CD8-positive, alpha-beta memory T cell (primary cell): Measurements from ENCODE around the gene CCDC85A. TPM values are rescaled to one million over a fixed set of nuclear protein-coding genes. Genes with fewer than 3 reads are reported as not detected.
"Not testable (repeated sequence)": the region's sequence is repeated elsewhere in the genome, so short reads cannot be mapped to it uniquely, and the experiment has no call there.

Source experiments
- CTCF ChIA-PET: fragments of 350-600 bp; sonication (Branson Sonifier 250); formaldehyde crosslinking; loops from one replicate; lab custom pipeline; 2021; ENCODE audit warnings: antibody characterized with exemption; lab: Charles Lee
- POLR2A ChIA-PET: fragments of 350-600 bp; sonication (Branson Sonifier 250); formaldehyde crosslinking; loops from one replicate; lab custom pipeline; 2021; ENCODE audit warnings: antibody characterized with exemption; lab: Charles Lee
- DNase-seq, 5 donors: peaks; one replicate each; pipeline versions ENCODE4 v3.0.0 to v3.0.0-alpha.2; 2020 to 2022; ENCODE audit warnings: mixed read lengths in 1 of 5
- H3K27ac ChIP-seq: one replicate; pipeline ENCODE4 v1.7.0; 2013; ENCODE audit warnings: low read depth, mild to moderate bottlenecking, low read length, moderate library complexity
- H3K27me3 ChIP-seq: 2 replicates; pipeline ENCODE4 v1.7.0; 2013; ENCODE audit warnings: low read length, mild to moderate bottlenecking; ENCODE audit not compliant: insufficient read depth, poor library complexity, severe bottlenecking
- H3K36me3 ChIP-seq: 2 replicates; pipeline ENCODE4 v1.7.0; 2013; ENCODE audit warnings: mild to moderate bottlenecking, low read length, moderate library complexity; ENCODE audit not compliant: insufficient read depth
- H3K4me1 ChIP-seq: 2 replicates; pipeline ENCODE4 v1.7.0; 2013; ENCODE audit warnings: mild to moderate bottlenecking, low read length, moderate library complexity; ENCODE audit not compliant: insufficient read depth
- H3K4me3 ChIP-seq: 2 replicates; pipeline ENCODE4 v1.7.0; 2013; ENCODE audit warnings: mild to moderate bottlenecking, low read length
- H3K9me3 ChIP-seq: 2 replicates; pipeline ENCODE4 v1.7.0; 2013; ENCODE audit warnings: mild to moderate bottlenecking, low read length
- H3K27ac Mint-ChIP-seq, 8 donors: one replicate each; pipeline ENCODE4 v1.8.0; 2020 to 2021; ENCODE audit warnings: mixed read lengths in 8 of 8, mild to moderate bottlenecking in 6 of 8, inconsistent platforms in 3 of 8, moderate library complexity in 3 of 8
- H3K27me3 Mint-ChIP-seq, 2 donors: one replicate each; pipeline ENCODE4 v1.8.0; 2020 to 2021; ENCODE audit warnings: mixed read lengths in 2 of 2, mild to moderate bottlenecking in 1 of 2, moderate library complexity in 1 of 2
- H3K36me3 Mint-ChIP-seq, 3 donors: one replicate each; pipeline ENCODE4 v1.8.0; 2020 to 2021; ENCODE audit warnings: mixed read lengths in 3 of 3, inconsistent platforms in 1 of 3, mild to moderate bottlenecking in 1 of 3
- H3K4me1 Mint-ChIP-seq, 3 donors: one replicate each; pipeline ENCODE4 v1.8.0; 2020 to 2021; ENCODE audit warnings: mixed read lengths in 3 of 3, inconsistent platforms in 1 of 3, mild to moderate bottlenecking in 1 of 3
- H3K4me3 Mint-ChIP-seq, 7 donors: one replicate each; pipeline ENCODE4 v1.8.0; 2020 to 2021; ENCODE audit warnings: mixed read lengths in 7 of 7, mild to moderate bottlenecking in 6 of 7, moderate library complexity in 4 of 7, inconsistent platforms in 2 of 7
- H3K9me3 Mint-ChIP-seq, 5 donors: one replicate each; pipeline ENCODE4 v1.8.0; 2020 to 2022; ENCODE audit warnings: mixed read lengths in 5 of 5, mild to moderate bottlenecking in 3 of 5, moderate library complexity in 2 of 5, inconsistent platforms in 1 of 5
- polyA plus RNA-seq: library from polyadenylated mRNA; unstranded; fragments of 300-500 nt; fragmentation: Illumina TruSeq; gene quantifications from one replicate; pipeline ENCODE4 v1.2.3, GENCODE V29; 2021
- total RNA-seq, 2 experiments: library from RNA; stranded (reverse); gene quantifications; one replicate each; pipeline ENCODE4 v1.2.3, GENCODE V29; 2021

CCDC85A gene
- not detected for total RNA-seq
- polyA plus RNA-seq: not detected

- Histone ChIP-seq H3K4me3 (no peak within 1 kb of the TSS), H3K36me3 (no peaks in the 10 kb centered on the region), H3K4me1 (no peaks in the 10 kb centered on the region), H3K27me3 (peaks cover 13% of the 10 kb centered on the region), H3K27ac (no peak within 1 kb of the TSS), H3K9me3 (no peaks in the 10 kb centered on the region)
- no peak within 1 kb of the TSS for H3K27ac Mint-ChIP-seq
- H3K4me3 Mint-ChIP-seq: peak within 1 kb of the TSS in 5 of 7 donors; percentile 36 to 75 (median 49)
- ChIA-PET POLR2A (no interaction called here), CTCF (interaction anchor here (1.0 kb wide), 1 partner anchor 36 kb away, joined by 3 read pairs; no protein-coding TSS in a partner anchor)
- H3K27me3 Mint-ChIP-seq: peaks cover 44 to 72% of the 10 kb centered on the region in 2 donors
- peak in 2 of 5 donors; percentile 13 to 15 for DNase-seq
- H3K36me3 Mint-ChIP-seq: peaks cover 0 to 2% (median 0%) of the 10 kb centered on the region in 3 donors
- H3K4me1 Mint-ChIP-seq: peaks cover 2 to 15% (median 14%) of the 10 kb centered on the region in 3 donors
- peaks cover 0 to 7% (median 5%) of the 10 kb centered on the region in 5 donors for H3K9me3 Mint-ChIP-seq
These were observed at the start of gene CCDC85A for GRCh38 chr2:56183643-56184499. CCDC85A (plus strand) TSS chr2:56183990; CDS start chr2:56184625, 635 bp downstream.

DNA sequence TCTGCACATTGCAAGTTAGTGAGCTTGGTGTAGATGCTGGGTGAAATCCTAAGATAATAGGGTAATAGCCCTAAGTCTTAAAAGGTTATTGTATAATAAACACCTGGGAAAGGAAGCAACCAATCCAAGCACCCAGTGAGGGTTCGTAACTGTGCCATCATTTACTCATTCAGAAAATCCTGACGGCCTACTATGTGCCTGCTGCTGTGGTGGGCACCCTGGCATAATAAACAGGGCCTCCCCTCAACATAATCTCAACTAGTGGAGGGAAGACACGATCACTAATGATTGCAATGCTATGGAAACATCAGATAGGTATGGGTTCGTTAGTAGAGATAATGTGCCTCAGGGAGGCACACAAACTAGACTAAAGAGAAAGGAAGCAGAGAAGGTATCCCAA lies 48.9 kb upstream of the CCDC85A start:
- POLR2A ChIA-PET: no interaction called here

GRCh38 chr2:56142497-56143061 lies 41.2 kb upstream of the CCDC85A start:
- H3K4me1 ChIP-seq, H3K27me3 Mint-ChIP-seq, H3K27me3 ChIP-seq, H3K9me3 ChIP-seq, H3K36me3 Mint-ChIP-seq, CTCF ChIA-PET, H3K9me3 Mint-ChIP-seq, H3K4me3 Mint-ChIP-seq, H3K36me3 ChIP-seq, DNase-seq, H3K4me1 Mint-ChIP-seq, POLR2A ChIA-PET, H3K27ac Mint-ChIP-seq, H3K4me3 ChIP-seq, H3K27ac ChIP-seq: not testable (repeated sequence)

More for the DNA sequence above, 48.9 kb upstream of the CCDC85A start:
- Histone ChIP-seq H3K4me3 (no peak overlapping the region), H3K27me3 (no peaks in the 10 kb centered on the region), H3K9me3 (no peaks in the 10 kb centered on the region), H3K4me1 (no peaks in the 10 kb centered on the region), H3K27ac (no peak overlapping the region), H3K36me3 (no peaks in the 10 kb centered on the region)
- Mint-ChIP-seq H3K27ac (no peak overlapping the region), H3K9me3 (peaks cover 0 to 3% (median 1%) of the 10 kb centered on the region in 5 donors), H3K4me1 (no peaks in the 10 kb centered on the region), H3K36me3 (no peaks in the 10 kb centered on the region), H3K27me3 (no peaks in the 10 kb centered on the region), H3K4me3 (no peak overlapping the region)
- CTCF ChIA-PET: no interaction called here
- no peak for DNase-seq

DNA sequence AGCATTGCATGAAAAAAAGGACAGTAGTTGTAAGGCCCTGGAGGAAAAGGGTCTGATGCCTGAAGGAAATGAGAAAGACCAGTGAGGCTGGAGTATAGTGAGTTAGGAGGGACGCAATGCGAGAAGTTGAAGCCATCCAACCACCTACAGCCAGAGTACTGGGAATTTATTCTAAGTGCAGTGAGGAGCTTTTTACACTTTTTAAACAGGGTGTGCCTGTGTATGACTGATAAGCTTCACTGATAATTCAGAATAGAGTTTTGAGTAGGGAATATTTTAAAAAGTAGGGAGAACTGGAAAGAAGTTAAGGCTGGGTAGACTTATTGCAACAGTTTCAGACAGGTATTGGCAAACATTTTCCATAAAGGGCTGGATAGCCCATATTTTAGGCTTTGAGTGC lies 35.9 kb upstream of the CCDC85A start:
- no peak overlapping the region for H3K27ac ChIP-seq
- H3K9me3 ChIP-seq: no peaks in the 10 kb centered on the region
- no peak overlapping the region for H3K4me3 Mint-ChIP-seq
- CTCF ChIA-PET: no interaction called here
- H3K4me1 Mint-ChIP-seq: no peaks in the 10 kb centered on the region
- no peaks in the 10 kb centered on the region for H3K36me3 Mint-ChIP-seq
- H3K36me3 ChIP-seq: no peaks in the 10 kb centered on the region
- POLR2A ChIA-PET: no interaction called here
- H3K4me3 ChIP-seq: no peak overlapping the region
- H3K27me3 Mint-ChIP-seq: peaks cover 0 to 4% of the 10 kb centered on the region in 2 donors
- no peaks in the 10 kb centered on the region for H3K4me1 ChIP-seq
- no peaks in the 10 kb centered on the region for H3K27me3 ChIP-seq
- H3K27ac Mint-ChIP-seq: no peak overlapping the region
- DNase-seq: no peak
- H3K9me3 Mint-ChIP-seq: peaks cover 0 to 4% (median 1%) of the 10 kb centered on the region in 5 donors

DNA sequence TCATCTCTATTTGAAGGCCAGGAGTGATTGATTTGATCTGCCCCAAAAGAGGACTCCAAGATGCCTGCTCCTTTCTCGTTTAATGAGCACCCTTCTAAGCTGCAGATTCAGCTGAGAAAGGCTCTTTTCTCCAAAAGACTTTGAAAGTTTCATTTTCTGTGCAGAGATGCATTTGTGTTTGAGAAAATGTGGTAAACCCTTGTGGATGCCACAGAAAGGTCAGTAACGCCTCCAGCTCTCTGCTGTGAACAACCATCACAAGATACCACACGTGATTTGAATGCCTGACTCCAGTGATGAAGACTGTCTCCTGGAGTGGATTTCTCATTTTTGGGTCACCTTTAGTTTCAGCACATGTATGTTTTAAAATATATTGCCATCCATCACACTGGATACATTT lies 35.0 kb upstream of the CCDC85A start:
- no peaks in the 10 kb centered on the region for H3K4me1 ChIP-seq
- no peaks in the 10 kb centered on the region for H3K27me3 ChIP-seq
- no peak overlapping the region for H3K4me3 Mint-ChIP-seq
- no peak for DNase-seq
- no peaks in the 10 kb centered on the region for H3K9me3 ChIP-seq
- peaks cover 0 to 2% (median 0%) of the 10 kb centered on the region in 5 donors for H3K9me3 Mint-ChIP-seq
- CTCF ChIA-PET: no interaction called here
- no peak overlapping the region for H3K27ac ChIP-seq
- H3K4me1 Mint-ChIP-seq: no peaks in the 10 kb centered on the region
- H3K36me3 Mint-ChIP-seq: no peaks in the 10 kb centered on the region
- H3K4me3 ChIP-seq: no peak overlapping the region
- POLR2A ChIA-PET: no interaction called here
- no peak overlapping the region for H3K27ac Mint-ChIP-seq
- H3K36me3 ChIP-seq: no peaks in the 10 kb centered on the region
- H3K27me3 Mint-ChIP-seq: peaks cover 0 to 4% of the 10 kb centered on the region in 2 donors

DNA sequence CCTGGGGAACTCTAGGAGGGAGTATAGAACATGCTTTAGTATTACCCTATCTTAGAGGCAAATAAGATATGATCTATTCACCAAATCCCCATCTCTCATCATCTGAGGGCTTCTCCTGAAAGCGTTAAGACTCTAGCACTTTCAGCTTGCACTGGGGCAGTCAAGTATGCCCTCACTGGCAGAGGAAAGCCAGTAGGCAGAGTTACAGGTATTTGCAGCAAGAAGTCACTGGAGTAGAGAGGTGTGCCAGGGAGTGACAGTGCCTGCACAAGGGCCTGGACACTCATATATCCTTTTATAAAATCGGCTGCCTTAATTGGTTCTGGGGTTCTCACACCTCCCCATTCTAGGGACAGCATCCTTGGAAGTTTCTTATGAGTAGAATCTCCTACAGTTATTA lies 31.9 kb upstream of the CCDC85A start:
- no peak for DNase-seq
- CTCF ChIA-PET: no interaction called here
- Mint-ChIP-seq H3K4me1 (no peaks in the 10 kb centered on the region), H3K36me3 (no peaks in the 10 kb centered on the region), H3K9me3 (peaks cover 0 to 2% (median 0%) of the 10 kb centered on the region in 5 donors), H3K27me3 (peaks cover 0 to 3% of the 10 kb centered on the region in 2 donors), H3K4me3 (no peak overlapping the region), H3K27ac (no peak overlapping the region)
- Histone ChIP-seq H3K4me3 (no peak overlapping the region), H3K9me3 (no peaks in the 10 kb centered on the region), H3K4me1 (no peaks in the 10 kb centered on the region), H3K36me3 (no peaks in the 10 kb centered on the region), H3K27me3 (no peaks in the 10 kb centered on the region), H3K27ac (no peak overlapping the region)
- POLR2A ChIA-PET: no interaction called here

DNA sequence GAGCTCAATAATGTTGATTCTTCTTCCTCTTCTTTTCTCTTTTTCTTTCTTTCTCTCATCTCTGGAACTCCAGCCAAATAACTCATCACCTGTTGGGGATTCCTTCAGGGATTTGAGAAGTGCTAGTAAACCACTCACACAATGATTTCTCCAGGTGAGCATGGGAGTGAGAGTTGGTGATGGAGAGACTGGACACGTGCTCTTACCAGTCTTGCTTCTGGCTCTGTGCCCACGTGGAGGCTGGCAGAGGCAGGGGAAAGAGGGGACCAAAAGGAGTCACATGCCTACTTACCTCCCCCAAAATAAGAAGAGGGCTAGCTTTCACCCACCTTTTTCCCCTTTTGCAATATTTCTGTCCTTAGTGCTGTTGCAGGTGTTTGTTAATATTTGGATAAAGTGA lies 28.6 kb upstream of the CCDC85A start:
- no peak overlapping the region for H3K4me3 Mint-ChIP-seq
- H3K4me3 ChIP-seq: no peak overlapping the region
- no peak overlapping the region for H3K27ac Mint-ChIP-seq
- CTCF ChIA-PET: interaction anchor here (1.3 kb wide), 1 partner anchor 9 kb away, joined by 3 read pairs; no protein-coding TSS in a partner anchor
- H3K27me3 ChIP-seq: no peaks in the 10 kb centered on the region
- H3K27me3 Mint-ChIP-seq: no peaks in the 10 kb centered on the region
- H3K36me3 ChIP-seq: no peaks in the 10 kb centered on the region
- no peaks in the 10 kb centered on the region for H3K36me3 Mint-ChIP-seq
- POLR2A ChIA-PET: no interaction called here
- no peak for DNase-seq
- no peak overlapping the region for H3K27ac ChIP-seq
- no peaks in the 10 kb centered on the region for H3K4me1 ChIP-seq
- H3K9me3 ChIP-seq: no peaks in the 10 kb centered on the region
- H3K9me3 Mint-ChIP-seq: peaks cover 0 to 2% (median 0%) of the 10 kb centered on the region in 5 donors
- no peaks in the 10 kb centered on the region for H3K4me1 Mint-ChIP-seq

DNA sequence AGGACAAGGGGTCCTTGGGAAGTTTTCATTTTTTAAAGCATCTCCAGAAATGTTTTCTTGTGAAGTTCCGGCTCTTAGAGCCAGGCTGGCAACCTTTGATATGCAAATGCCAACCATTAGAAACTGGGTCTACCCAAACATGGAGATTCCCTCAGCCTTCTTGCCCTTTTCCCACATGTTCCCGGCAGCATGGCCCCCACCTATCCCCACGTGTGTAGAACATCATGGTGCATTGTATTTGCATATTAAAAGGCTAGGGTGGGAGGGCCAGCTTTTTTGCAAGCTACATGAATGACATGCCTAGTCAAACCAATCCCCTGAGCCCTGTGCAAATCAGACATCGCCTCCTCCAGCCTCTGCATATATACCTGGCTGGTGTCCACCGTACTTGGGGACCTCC lies 23.9 kb upstream of the CCDC85A start:
- H3K9me3 Mint-ChIP-seq, H3K27ac ChIP-seq, H3K9me3 ChIP-seq, H3K4me3 Mint-ChIP-seq, CTCF ChIA-PET, H3K4me1 ChIP-seq, H3K36me3 Mint-ChIP-seq, H3K4me1 Mint-ChIP-seq, H3K27ac Mint-ChIP-seq, POLR2A ChIA-PET, H3K27me3 Mint-ChIP-seq, H3K27me3 ChIP-seq, H3K36me3 ChIP-seq, H3K4me3 ChIP-seq, DNase-seq: not testable (repeated sequence)
